ENCODE data around the gene PIR.

Gene PIR

GRCh38 chrX:15493118-15493962 is at the start of gene PIR:
PIR (minus strand) TSS chrX:15493333; CDS start chrX:15491257, 2,076 bp downstream.
- DNase-seq: peak; percentile 42

DNA sequence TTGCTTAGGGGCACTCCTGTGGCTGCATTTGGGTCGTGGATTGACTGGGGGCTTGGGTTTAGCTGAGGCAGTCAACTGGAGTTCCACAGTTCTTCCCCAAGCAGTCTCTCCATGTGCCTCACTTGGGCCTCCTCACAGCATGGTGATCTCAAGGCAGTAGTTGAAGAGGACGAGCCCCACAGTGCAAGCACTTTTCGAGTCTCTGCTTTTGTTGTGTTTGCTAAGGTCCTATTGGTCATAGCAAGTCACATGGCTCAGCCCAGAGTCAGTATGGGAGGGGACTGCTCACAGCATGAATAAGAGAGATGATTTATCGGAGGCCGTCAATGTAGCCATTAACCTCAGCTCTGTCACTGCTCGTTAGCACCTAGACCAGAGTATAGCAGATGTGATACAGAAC is 37.2 kb upstream of the PIR start:
- DNase-seq: no peak

DNA sequence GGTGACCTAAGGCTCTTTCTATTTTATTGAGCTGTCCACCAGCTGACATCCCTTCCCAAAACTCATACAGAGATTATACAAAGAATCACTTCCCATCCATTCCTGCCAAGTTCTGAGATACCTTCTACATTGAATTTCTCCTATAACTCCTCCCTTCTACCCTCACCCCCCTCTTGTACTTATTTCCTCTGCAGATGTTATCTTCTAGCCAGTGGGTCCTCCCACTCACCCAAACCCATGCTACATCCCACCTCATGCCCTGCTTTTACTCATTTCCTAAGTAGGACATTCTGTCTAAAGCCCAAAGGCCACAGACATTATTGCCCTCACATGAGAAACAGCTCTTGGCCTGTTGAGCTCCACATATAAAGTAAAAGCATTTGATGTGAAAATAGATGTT is 36.0 kb upstream of the PIR start:
- no peak for DNase-seq

DNA sequence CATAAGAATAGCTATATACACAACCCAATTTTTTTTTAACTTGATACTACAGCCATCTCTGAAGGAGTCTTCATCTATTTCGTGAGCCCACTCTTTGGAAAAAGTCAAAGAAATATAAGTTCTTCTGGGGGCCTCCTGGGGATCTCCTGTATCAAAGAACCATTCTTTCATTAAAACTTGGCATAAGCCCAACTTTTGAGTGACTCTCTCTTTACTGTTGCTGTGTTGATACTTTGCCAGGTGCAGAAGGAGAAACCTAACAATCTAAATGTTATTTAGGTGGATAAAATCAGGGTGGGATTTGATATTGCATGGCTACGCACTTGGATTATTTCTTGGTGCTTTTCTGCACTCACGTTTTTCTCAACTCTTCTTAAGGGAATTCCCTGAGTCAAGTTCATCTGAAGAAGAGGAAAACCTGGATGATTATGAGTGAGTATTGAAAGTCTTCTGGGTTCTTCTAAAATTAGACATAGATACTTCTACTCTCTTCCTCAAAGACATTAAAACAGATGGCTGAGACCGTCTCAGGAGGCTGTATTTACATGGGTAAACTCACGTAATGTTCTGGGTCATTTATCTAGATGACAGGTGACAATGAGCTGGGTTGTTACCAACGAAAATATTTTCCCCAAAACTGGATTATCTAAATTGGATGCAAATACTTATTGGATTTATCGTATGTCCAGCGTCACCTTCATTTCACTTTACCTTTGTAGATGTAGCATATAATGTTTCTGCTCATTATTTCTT is 32.7 kb upstream of the PIR start:
- DNase-seq: no peak

DNA sequence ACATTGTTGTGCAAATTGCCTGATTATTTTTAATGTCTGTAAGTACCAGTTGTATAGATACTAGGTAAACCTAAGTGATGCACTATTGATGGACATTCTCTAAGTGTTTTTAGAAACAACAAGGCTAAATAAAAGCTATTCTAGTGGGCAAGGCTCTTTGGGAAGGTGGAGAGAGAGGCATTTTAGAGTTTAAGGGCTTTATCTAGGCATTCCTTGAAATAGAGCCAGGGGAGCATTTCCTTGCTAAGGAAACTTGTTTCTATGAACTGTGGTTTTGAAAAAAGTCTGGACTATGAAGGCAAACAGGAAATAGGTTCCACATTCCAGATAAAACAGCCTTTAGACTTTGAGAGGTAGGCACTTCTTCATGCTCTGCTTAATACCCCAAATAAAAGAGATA is 31.3 kb upstream of the PIR start:
- DNase-seq: no peak

DNA sequence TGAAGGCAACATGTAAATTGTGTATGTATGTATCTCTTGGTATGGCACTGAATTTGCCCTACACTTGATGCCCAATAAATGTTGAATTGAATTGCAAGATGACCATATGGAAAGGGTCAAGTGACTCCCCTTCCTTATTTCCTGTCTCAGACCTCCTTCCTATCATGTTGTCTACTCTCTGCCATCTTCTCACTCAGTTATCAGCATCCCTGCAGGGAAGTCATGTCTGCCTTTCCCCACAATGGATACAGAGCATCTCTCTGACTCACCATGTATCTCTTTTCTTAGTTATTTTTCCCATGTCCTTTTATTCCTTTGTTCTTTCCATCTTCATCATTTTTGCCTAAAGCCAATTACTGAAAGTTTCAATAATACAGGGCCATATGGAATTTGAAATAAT is 30.0 kb upstream of the PIR start:
- DNase-seq: no peak

DNA sequence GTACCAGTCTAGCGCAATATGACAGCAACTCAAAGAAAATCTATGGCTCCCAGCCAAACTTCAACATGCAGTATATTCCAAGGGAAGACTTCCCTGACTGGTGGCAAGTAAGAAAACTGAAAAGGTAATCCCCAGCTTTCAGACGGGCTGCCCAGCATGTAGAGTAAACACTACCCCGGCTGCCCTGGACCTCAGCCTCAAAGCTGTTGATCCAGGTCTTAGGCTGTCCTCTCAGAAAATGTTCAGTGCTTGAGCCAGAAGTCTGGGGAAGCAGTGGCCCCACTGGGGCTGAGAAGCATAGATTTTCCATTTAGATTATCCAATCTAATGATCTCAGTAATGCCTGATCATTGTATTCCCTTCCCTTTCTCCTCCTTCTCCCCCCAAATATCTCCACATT is 29.3 kb upstream of the PIR start:
- DNase-seq: no peak

DNA sequence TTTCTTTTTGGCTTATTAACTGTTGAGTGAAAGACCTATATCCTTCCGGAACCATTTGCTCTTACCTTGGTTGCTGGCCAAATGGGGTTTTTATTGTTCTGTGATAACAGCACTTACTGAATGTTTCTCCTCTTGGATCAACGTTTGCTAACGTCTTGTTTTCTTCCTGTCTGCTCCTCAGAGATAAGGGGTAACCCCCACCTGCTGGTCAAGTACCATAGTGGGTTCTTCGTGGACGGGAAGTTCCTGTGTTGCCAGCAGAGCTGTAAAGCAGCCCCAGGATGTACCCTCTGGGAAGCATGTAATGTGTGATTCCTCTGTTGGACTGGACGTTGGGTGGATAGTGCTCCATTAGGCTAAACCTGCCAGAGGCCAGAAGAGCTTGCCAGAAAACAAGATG is 22.8 kb upstream of the PIR start:
- DNase-seq: no peak

GRCh38 chrX:15514279-15514678 is 21.1 kb upstream of the PIR start:
- no peak for DNase-seq

GRCh38 chrX:15512401-15512965 is 19.4 kb upstream of the PIR start:
- DNase-seq: no peak

- DNase-seq: no peak
These were observed 18.4 kb upstream of the PIR start for GRCh38 chrX:15511563-15511962.

DNA sequence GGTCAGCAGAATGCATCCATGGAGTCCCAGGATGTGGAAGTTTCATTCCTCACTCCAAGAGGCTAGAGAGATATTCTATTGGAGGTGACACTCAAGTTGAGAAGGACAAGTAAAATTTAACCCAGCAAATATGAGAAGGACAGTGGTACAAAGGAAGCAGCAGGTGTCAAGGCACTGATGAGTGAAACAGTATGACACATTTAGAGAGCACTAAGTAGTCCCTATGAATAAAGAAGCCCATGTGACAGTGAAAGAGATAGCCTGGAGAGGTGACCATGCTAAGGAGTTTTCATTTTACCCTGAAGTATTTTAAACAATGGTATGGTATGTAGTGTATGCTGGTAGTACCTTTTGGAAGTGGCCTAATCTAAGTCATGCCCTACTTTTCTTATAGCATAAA is 16.7 kb upstream of the PIR start:
- DNase-seq: no peak

DNA sequence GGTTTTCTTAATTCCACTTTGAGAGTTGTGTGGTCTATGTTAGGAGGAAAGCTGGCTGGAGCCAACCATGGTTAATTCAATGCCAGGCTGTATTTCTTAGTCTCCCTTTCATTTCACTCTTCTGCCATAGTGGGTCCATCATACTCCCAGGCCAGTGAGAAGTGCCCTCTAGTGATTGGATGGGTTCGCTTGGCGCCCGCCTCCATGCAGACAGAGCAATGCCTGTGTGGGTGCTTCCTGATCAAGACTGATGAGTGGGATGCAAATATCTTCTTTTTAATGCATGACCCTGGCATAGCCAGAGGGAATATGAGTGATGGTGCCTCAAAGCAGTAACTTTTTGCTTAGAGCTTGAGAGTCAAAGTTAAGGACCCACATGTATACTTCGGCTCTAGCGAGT is 13.9 kb upstream of the PIR start:
- DNase-seq: no peak

GRCh38 chrX:15505101-15505500 is 12.0 kb upstream of the PIR start:
- no peak for DNase-seq

- DNase-seq: no peak
These were observed 11.5 kb upstream of the PIR start for GRCh38 chrX:15504661-15505060.

DNA sequence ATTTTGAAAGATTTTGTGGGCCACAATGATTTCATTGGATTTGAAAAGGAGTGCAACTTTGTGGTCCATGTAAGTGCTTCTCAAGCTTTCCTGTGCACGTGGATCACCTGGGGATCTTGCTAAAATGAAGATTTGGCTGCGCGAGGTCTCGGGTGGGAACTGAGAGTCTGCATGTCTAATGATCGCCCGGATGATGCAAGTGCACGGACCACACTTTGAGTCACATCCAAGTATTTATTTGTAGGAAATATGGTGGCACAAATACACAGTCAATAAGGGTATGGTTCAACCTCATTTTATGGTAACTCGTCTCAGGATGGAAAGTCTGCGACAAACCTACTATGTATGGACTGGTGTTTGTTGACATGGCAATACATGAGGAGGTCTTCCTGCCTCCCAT is 8.4 kb upstream of the PIR start:
- no peak for DNase-seq

DNA sequence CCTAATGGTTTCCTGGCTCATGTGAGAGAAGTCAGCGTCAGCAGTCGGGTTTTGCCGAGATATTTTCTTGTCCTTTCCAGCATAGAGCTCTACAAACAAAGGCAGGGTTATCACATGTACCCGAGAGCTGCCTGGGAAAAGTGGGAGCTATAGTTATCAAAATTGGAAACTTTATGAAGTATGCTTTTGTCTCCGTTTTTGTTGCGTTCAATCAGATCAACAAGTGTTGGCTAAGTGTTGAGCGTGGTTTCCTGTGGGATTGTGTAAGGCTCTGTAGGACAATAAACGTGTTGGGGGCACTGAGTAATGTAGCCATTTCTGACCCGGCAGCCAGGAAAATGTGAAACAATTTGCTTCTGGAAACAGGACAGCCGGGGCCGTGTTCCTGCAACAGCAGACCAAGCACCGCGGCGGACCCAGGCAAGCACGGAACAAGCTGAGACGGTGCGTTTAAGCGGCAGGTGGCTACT is 7.4 kb upstream of the PIR start, which contains the start of gene BMX:
TSS of gene BMX (plus strand) at position 311 of the 470 bp plus-strand sequence. CDS start 7,547 bp downstream, outside the sequence.
- no peak for DNase-seq

DNA sequence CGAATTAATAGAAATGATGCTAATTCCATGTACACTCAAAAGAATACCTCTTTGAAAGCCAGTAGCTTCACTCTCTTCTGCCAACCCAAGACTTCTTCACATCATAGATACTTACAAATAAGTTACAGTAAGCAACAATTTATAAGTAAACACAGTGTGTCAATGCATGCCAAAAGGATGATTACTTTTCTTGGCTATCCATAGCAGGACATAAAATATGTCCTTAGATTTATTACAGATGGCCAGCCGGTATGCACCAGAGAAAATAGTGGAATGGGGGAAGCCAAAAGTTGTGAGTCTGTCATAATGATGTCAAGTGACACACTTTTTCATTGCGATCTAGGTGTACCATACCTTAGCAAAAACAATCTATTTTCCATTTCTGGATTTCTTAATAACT is 6.8 kb upstream of the PIR start:
- no peak for DNase-seq

DNA sequence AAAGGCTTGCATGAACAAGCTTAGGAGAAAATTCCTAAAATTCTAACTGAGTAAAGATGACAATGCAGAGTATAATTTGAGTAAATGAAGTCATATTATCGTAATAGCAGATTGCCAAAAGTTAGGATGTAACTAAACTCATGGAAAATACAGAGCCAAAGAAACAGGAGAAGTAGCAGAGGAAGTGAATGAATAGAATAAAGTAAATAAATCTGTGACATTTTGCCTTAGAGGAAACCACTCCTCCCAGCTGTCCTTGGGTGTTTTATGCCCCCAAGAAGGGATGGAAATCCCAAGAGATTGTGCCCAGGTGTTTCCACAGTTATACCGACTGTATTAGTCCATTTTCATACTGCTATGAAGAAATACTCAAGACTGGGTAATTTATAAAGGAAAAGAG is 5.6 kb upstream of the PIR start:
- no peak for DNase-seq

- DNase-seq: peak; percentile 34
These were observed 4.7 kb upstream of the PIR start for GRCh38 chrX:15497865-15498264.

- DNase-seq: no peak
These were observed 3.7 kb upstream of the PIR start for GRCh38 chrX:15496824-15497223.

DNA sequence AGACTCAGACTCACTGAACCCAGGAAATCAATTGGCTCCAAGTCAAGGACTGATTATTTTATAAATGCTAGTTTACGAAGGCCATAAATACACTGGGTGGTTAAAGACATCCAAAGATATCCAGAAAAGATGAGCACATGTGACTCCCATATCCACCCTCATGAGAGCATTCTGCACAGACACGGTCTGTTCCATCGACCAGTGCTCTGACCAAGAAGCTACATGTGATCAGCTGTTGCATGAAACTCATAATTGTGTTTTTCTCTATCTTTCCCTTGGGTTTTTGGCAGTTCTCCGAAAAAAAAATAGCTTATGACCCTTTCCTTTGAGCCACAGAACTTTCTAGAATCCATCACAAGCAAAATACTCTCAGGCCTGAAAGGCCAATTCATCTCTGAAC is 2.7 kb upstream of the PIR start:
- no peak for DNase-seq

GRCh38 chrX:15492469-15492868 is 664 bp downstream of the PIR start:
- no peak for DNase-seq

- DNase-seq: no peak
These were observed 9.2 kb downstream of the PIR start for GRCh38 chrX:15483891-15484290.
